HFFc6 (cell line): ENCODE data around the gene CERS4. TPM values are rescaled to one million over a fixed set of nuclear protein-coding genes. Genes with fewer than 3 reads are reported as not detected.
"Not testable (repeated sequence)": the region's sequence is repeated elsewhere in the genome, so short reads cannot be mapped to it uniquely, and the experiment has no call there.

Experiments
- DNase-seq: peaks from one replicate; pipeline ENCODE4 v3.0.0-alpha.2; 2018
- H3K27ac Mint-ChIP-seq: 2 replicates; pipeline ENCODE4 v1.8.0; 2020; ENCODE audit warnings: mild to moderate bottlenecking, mixed read lengths
- H3K27me3 Mint-ChIP-seq: 2 replicates; pipeline ENCODE4 v1.8.0; 2021; ENCODE audit warnings: mild to moderate bottlenecking, moderate library complexity, mixed read lengths; ENCODE audit not compliant: insufficient read depth
- H3K36me3 Mint-ChIP-seq: 2 replicates; pipeline ENCODE4 v1.8.0; 2021; ENCODE audit warnings: low read depth, mixed read lengths
- H3K4me1 Mint-ChIP-seq: 2 replicates; pipeline ENCODE4 v1.8.0; 2020; ENCODE audit warnings: low read depth, mixed read lengths
- H3K4me3 Mint-ChIP-seq: 2 replicates; pipeline ENCODE4 v1.8.0; 2020; ENCODE audit warnings: mild to moderate bottlenecking, moderate library complexity, mixed read lengths
- H3K9me3 Mint-ChIP-seq: 2 replicates; pipeline ENCODE4 v1.8.0; 2020; ENCODE audit warnings: mild to moderate bottlenecking, mixed read lengths
- CTCF ChIP-seq: fragments of 200-600 bp; sonication (generic); IDR thresholded peaks from 2 replicates; pipeline ENCODE4 v1.5.0; 2021; ENCODE audit warnings: antibody characterized with exemption, mild to moderate bottlenecking
- total RNA-seq, 6 experiments: library from RNA; stranded (reverse); fragmentation: NEBNext Ultra II Directional; extraction: Animal tissue kit (Norgen Biotek cat#: 25700); gene quantifications; 2 replicates in 1 of 6; 3 replicates in 5 of 6; pipeline ENCODE4 v1.2.3, GENCODE V29; 2021

Gene CERS4
- total RNA-seq, 6 experiments from 2014 or later = not detected

GRCh38 chr19:8243146-8243545 is 34.0 kb downstream of the CERS4 start:
- H3K9me3 Mint-ChIP-seq = peaks cover 21% of the 10 kb centered on the region
- H3K27ac Mint-ChIP-seq = no peak overlapping the region
- DNase-seq = no peak
- no peak overlapping the region for H3K4me3 Mint-ChIP-seq
- H3K36me3 Mint-ChIP-seq = no peaks in the 10 kb centered on the region
- no peak for TF ChIP-seq CTCF
- peaks cover 8% of the 10 kb centered on the region for H3K27me3 Mint-ChIP-seq
- peaks cover 11% of the 10 kb centered on the region for H3K4me1 Mint-ChIP-seq

- DNase-seq = no peak
- Mint-ChIP-seq H3K27ac (no peak overlapping the region), H3K9me3 (peaks cover 21% of the 10 kb centered on the region), H3K27me3 (peaks cover 6% of the 10 kb centered on the region), H3K4me3 (no peak overlapping the region), H3K36me3 (no peaks in the 10 kb centered on the region), H3K4me1 (peaks cover 11% of the 10 kb centered on the region)
- TF ChIP-seq CTCF = no peak
These were observed 35.3 kb downstream of the CERS4 start for GRCh38 chr19:8244442-8244841.

- no peak overlapping the region for H3K27ac Mint-ChIP-seq
- no peak overlapping the region for H3K4me3 Mint-ChIP-seq
- peaks cover 10% of the 10 kb centered on the region for H3K27me3 Mint-ChIP-seq
- no peak for TF ChIP-seq CTCF
- no peaks in the 10 kb centered on the region for H3K36me3 Mint-ChIP-seq
- peaks cover 16% of the 10 kb centered on the region for H3K9me3 Mint-ChIP-seq
- H3K4me1 Mint-ChIP-seq = no peaks in the 10 kb centered on the region
- no peak for DNase-seq
These were observed 37.0 kb downstream of the CERS4 start for GRCh38 chr19:8245869-8246835.

GRCh38 chr19:8247129-8247890 is 38.1 kb downstream of the CERS4 start:
- not testable (repeated sequence) for H3K36me3 Mint-ChIP-seq, H3K27me3 Mint-ChIP-seq, H3K27ac Mint-ChIP-seq, H3K4me3 Mint-ChIP-seq, DNase-seq, H3K4me1 Mint-ChIP-seq
- H3K9me3 Mint-ChIP-seq = peaks cover 15% of the 10 kb centered on the region

- TF ChIP-seq CTCF = no peak
- DNase-seq = no peak
- Mint-ChIP-seq H3K27ac (no peak overlapping the region), H3K4me1 (no peaks in the 10 kb centered on the region), H3K36me3 (no peaks in the 10 kb centered on the region), H3K9me3 (peaks cover 2% of the 10 kb centered on the region), H3K4me3 (no peak overlapping the region), H3K27me3 (peaks cover 7% of the 10 kb centered on the region)
These were observed 39.5 kb downstream of the CERS4 start for GRCh38 chr19:8248348-8249328.
